ENCODE results near the gene CENPP.

CENPP gene

GRCh38 chr9:92325269-92325990 lies at the start of gene CENPP, which contains the start of gene NOL8:
TSS of gene CENPP (plus strand) at chr9:92325953.
TSS of gene NOL8 (minus strand) at chr9:92325350. CDS start at chr9:92324161, 1,189 bp downstream.
- in situ Hi-C loops (cut with MboI; ENCODE audit: low sequenced_read_pairs): no loop called here

GRCh38 chr9:92276331-92277032 lies 49.3 kb upstream of the CENPP start:
- in situ Hi-C loops (cut with MboI; ENCODE audit: low sequenced_read_pairs): no loop called here

GRCh38 chr9:92278110-92278509 lies 47.6 kb upstream of the CENPP start:
- in situ Hi-C loops (cut with MboI; ENCODE audit: low sequenced_read_pairs): no loop called here

GRCh38 chr9:92279302-92279701 lies 46.5 kb upstream of the CENPP start:
- in situ Hi-C loops (cut with MboI; ENCODE audit: low sequenced_read_pairs): no loop called here

- in situ Hi-C loops (cut with MboI; ENCODE audit: low sequenced_read_pairs): no loop called here
These were observed 35.9 kb upstream of the CENPP start for GRCh38 chr9:92289708-92290390.

- in situ Hi-C loops (cut with MboI; ENCODE audit: low sequenced_read_pairs): no loop called here
These were observed 34.8 kb upstream of the CENPP start for GRCh38 chr9:92290785-92291429.

GRCh38 chr9:92291577-92291976 lies 34.2 kb upstream of the CENPP start:
- in situ Hi-C loops (cut with MboI; ENCODE audit: low sequenced_read_pairs): no loop called here

- in situ Hi-C loops (cut with MboI; ENCODE audit: low sequenced_read_pairs): no loop called here
These were observed 33.2 kb upstream of the CENPP start for GRCh38 chr9:92292338-92293074.

- in situ Hi-C loops (cut with MboI; ENCODE audit: low sequenced_read_pairs): no loop called here
These were observed 32.7 kb upstream of the CENPP start for GRCh38 chr9:92293075-92293354.

- in situ Hi-C loops (cut with MboI; ENCODE audit: low sequenced_read_pairs): no loop called here
These were observed 32.1 kb upstream of the CENPP start, which contains the start of gene IARS1 for GRCh38 chr9:92293452-92294296. TSS of gene IARS1 (minus strand) at chr9:92293697. CDS start at chr9:92289419, 4,278 bp downstream.

- in situ Hi-C loops (cut with MboI; ENCODE audit: low sequenced_read_pairs): no loop called here
These were observed 31.5 kb upstream of the CENPP start for GRCh38 chr9:92294297-92294676.

GRCh38 chr9:92295240-92295790 lies 30.4 kb upstream of the CENPP start:
- in situ Hi-C loops (cut with MboI; ENCODE audit: low sequenced_read_pairs): no loop called here

GRCh38 chr9:92295827-92296258 lies 29.9 kb upstream of the CENPP start:
- in situ Hi-C loops (cut with MboI; ENCODE audit: low sequenced_read_pairs): no loop called here

GRCh38 chr9:92297611-92298010 lies 28.1 kb upstream of the CENPP start:
- in situ Hi-C loops (cut with MboI; ENCODE audit: low sequenced_read_pairs): no loop called here

GRCh38 chr9:92298036-92298435 lies 27.7 kb upstream of the CENPP start:
- in situ Hi-C loops (cut with MboI; ENCODE audit: low sequenced_read_pairs): no loop called here

- in situ Hi-C loops (cut with MboI; ENCODE audit: low sequenced_read_pairs): no loop called here
These were observed 26.6 kb upstream of the CENPP start for GRCh38 chr9:92299116-92299515.

GRCh38 chr9:92300936-92301335 lies 24.8 kb upstream of the CENPP start:
- in situ Hi-C loops (cut with MboI; ENCODE audit: low sequenced_read_pairs): loop anchor here (10.0 kb wide), 1 partner anchor 56 kb away; no protein-coding TSS in a partner anchor

- in situ Hi-C loops (cut with MboI; ENCODE audit: low sequenced_read_pairs): loop anchor here (10.0 kb wide), 1 partner anchor 64 kb away; no protein-coding TSS in a partner anchor
These were observed 16.9 kb upstream of the CENPP start for GRCh38 chr9:92308893-92309292.

- in situ Hi-C loops (cut with MboI; ENCODE audit: low sequenced_read_pairs): no loop called here
These were observed 15.2 kb upstream of the CENPP start for GRCh38 chr9:92310562-92310961.
